Measurements from ENCODE around the gene FSTL3.

The FSTL3 gene

DNA sequence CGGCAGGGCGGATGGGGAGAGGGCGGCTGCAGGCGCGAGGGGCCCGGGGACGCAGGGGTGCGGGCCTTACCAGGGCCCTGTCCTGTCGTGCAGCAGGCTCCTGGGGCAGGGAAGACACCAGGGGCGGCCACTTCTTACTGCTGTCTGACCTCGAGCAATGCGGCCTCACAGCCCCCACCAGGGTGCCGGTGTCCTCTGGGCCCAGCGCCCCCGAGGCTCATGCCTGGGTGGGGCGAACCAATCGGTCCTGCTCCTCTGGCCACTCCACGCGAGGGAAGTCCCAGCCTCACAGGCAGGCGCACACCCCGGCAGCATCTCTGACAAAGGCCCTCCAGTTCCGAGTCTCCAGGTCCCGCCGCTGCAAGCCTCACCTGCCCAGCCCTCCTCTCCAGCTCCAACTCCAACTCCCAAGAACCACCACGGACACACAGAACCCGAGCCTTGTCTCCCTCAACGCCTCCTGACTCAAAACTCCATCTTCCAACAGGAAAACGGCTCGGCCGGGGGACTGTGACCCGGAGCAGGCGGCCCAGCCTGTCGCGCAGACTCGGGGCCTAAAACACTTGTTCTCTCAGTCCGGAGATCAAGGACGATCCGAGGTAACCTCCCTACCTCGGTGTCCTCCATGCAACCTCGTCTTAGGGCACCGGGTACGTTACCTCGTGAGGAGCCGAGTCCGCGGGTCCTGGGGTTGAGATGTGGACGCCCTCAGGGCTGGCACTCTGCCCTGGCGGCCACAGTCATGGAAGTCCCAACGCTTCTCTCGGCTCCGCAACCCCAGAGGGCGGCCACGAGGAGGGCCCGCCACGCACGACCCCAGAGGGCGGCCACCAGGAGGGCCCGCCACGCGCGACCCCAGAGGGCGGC is 30.0 kb upstream of the FSTL3 start:
- DNase-seq (ENCODE audit: low spot score) = no peak

DNA sequence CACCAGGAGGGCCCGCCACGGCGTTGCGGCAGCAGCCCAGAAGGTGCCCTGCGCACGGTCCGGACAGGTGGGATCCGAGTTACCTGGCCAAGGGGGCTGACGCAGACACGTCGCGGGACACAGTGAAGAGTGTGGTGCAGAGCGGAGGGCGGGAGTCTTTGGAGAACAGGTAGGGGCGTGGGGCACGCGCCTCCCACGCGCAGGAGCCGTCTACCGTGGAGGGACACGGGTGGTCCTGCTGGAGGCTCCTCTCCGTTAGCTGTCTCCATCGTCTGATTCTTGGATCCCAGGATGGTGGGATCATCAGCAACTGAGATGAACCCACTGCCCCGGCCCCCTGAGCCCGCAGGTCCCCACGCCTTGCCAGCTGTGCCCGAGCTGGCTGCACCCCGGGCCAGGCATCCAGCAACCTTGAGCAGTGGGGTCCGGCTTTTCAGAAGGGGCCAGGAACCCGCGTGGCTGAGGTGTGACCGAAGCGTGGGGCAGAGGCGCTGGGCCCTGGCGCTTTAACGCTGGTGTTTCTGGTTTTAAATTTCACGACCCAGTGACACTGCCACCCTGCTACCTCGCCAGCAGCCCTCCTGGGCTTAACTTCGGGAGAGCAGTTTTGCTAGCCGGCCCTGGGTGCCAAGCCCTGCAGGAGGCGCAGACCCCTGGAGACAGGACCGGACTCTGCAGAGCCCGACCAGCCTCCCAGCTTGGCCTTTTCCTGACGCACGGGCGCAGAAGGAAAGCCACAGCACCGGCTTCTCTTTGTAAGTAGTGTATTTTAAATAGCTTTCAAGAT is 29.2 kb upstream of the FSTL3 start:
- no peak for DNase-seq (ENCODE audit: low spot score)

DNA sequence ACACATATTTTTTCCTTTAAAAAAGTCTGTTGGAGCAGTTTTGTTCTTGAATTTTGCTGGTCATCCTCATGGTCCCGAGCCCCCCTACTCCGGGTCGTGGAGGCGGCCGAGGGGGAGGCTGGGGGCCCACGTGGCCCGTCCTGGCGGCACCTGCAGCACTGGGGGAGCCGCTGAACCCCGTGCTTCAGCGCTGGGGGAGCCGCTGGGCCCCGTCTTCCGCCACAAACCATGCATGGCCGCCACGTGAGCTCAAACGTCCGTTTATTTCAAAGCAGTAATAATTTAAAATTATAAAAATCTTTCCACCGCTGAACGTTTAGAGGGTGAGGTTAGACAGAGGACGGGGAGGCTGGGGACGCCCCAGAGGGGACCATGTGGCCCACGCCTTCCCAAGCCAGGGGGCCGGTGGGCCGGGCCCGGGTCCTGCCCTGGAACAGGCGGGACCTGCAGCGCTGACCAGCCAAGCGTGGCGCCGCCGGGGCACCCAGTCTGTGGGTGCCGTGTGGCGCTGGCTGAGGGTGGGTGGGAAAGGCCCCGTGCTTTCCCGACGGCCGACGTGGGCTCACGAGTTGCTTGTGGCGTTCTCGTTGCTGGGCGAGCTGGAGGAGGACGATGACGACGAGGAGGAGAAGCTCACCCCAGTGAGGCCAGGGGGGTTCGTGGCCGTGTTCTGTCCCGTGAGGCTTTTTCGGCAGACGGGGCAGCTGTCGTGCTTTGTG is 28.5 kb upstream of the FSTL3 start:
- no peak for DNase-seq (ENCODE audit: low spot score)

DNA sequence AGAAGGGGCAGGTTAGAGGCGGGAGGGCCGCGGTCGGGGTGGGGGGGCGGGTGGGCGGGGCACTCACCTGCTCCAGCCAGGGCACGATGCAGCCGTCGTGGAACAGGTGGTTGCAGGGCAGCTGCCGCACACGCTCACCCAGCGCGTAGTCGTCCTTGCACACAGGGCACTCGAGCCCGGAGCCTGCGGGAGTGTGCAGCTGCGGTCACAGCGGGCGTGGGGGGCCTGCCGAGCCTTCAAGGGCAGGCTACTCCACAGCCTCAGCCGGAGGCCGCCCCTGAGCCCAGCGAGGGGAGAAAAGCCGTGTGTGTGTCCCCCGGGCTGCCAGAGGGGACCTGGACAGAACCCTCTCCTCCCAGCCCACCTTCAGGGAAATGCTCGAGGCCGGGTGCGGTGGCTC is 27.9 kb upstream of the FSTL3 start:
- DNase-seq (ENCODE audit: low spot score) = no peak

DNA sequence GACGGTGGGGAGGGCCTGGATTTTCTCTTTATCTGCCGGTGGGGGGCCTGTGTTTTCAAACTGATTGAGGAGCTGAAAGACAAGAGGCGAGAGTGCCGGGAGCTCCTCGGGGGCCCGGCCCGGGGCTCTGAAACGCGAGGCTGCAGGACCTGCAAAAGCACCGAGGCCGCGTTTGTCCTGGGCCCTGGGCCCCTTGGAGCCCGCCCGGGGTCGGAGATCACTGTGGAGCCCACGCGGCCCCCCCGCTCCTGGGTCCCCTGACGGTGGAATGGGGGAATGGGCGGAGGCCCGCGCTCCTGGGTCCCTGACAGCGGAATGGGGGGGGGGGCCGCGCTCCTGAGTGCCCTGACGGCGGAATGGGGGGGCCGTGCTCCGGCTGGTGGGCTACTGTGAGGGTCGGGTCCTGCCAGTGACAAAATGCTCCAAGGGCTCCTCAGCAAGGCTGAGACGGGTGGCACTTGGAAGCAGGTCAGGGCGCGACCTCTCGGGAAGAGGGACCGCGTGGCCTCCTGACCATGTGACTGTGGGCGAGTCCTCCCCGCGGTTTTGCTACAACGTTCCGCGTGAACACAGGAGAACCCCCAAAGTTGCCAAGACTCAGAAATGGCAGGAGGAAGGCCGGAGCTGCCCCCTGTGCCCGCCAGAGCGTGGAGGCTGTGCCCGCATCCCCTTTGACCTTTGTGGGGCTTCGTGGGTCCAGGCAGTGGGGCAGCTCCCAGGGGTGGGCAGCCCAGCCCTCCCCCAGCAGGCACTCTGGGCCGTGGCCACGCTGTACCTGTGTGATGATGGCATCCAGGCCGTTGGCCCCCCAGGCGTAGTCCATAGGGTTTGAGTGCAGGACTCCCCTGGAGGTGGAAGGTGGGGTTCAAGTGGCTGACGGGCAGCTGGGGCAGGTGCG is 27.0 kb upstream of the FSTL3 start:
- DNase-seq (ENCODE audit: low spot score) = no peak

DNA sequence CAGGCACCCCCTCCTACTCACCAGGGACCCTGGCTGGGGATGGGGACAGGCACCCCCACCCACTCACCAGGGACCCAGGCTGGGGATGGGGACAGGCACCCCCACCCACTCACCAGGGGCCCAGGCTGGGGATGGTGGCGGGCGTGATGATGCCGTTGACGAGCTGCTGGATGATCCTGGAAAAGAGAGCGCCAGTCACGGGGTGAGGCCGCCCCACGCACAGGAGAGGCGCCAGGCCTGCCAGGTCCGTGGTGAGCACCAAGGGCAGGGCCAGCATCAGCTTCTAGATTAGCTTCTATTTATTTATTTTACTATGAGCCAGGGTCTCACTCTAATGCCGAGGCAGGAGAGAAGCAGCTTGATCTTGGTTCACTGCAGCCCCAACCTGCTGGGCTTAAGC is 26.1 kb upstream of the FSTL3 start:
- no peak for DNase-seq (ENCODE audit: low spot score)

DNA sequence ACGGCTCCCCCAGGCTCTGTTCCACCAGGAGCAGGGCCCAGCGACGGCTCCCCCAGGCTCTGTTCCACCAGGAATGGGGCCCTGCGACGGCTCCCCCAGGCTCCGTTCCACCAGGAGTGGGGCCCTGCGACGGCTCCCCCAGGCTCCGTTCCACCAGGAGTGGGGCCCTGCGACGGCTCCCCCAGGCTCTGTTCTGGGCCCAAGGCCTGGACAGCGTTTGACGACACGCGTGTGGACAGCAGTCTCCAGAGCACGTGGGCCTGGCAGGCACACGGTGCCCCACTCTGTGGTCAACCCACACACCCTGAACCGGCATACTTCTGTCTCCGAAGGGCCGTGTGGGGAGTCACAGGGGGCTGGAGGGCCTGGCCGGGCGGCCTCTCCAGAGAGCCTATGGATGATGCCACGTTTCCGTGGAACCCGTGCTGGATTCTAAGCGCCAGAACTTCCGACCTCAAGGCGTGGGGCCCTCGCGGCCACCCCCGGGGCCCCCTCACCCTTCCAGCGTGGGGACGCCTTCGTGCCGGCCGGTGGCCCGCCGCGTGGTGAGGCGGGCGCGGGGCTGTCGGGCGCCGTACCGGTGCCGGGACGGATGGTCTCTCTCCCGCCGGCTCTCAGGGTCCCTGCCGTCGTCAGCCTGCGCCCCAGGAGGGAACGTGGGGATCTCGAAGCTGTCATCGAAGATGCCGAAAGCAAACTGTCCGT is 24.9 kb upstream of the FSTL3 start:
- DNase-seq (ENCODE audit: low spot score) = no peak

DNA sequence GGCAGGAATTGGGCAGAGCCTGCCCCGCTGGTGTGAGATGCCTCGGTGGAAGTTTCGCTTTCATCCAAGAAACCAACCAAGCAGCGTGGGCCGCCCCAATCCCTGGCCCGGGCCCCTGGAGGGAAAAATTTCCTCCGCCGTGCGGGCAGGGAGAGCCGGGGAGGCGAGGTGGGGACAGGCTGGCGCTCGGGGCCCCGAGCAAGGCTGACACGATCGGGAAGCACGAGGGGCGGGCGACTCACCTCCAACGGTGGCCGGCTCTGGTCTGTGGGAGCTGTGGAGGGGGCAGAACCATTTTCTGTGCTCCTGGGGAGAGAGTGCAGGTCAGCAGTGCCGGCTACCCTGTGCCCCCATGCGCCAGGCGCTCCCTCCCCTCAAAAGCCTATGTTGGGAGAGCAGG is 24.2 kb upstream of the FSTL3 start:
- DNase-seq (ENCODE audit: low spot score) = no peak

DNA sequence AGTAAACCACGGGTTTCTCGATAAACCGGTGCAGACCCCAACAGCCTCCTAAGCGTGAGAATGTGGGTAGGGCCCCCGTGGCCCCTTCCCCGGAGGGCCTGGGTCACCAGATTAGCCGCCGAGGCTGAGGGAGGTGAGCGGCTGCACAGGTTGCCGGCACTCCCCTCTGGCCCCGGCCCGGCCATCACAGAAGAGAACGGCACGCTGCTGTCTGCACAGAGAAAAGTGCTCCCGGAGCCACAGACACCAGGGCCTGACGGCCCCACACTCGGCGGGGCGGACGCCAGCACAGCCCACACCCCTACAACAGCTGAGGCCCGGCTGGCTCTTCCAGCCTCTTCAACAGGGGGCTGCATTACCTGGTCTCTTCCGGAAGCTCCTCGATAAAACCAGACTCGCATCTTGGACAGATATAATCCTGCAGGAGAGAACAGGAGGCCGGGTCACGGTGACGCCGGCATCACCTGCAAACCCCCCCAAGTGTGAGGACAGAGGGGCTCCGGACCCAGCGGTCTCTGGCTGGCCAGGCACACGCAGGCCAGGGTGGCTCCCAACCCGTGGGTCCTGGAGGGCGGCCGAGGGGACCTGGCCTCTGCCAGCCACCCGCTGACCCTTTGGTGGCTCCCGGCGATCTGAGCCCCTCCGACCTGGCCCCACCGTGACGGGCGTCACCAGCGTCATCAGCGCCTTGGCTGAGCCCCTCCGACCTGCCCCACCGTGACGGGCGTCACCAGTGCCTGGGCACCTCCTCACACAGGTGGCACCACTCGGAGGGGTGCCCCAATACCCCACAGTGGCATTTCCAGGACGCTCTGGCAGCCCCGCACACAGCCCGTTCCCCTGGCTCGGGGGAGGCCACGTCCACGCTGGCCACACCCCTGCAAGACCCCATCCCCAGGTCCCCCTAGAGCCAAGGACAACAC is 23.5 kb upstream of the FSTL3 start:
- no peak for DNase-seq (ENCODE audit: low spot score)

DNA sequence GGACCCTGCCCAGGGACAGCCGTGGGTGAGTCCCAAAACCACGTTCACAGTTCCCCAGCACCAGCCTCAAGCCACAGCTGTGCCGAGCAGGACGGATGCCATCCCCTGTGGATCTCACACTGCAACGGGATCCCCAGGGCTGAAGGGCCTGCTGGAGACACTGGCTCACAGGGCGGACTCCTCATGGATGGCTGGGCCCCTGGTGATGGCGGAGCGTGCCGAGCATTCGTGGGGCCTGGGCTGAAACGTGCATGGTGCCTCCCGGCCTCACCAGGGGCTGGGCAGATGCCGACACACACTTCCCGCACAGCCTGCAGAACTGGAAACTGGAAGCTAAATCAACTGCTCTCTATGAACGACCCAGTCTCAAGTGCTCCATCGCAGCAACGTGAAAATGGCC is 22.8 kb upstream of the FSTL3 start:
- DNase-seq (ENCODE audit: low spot score) = no peak

DNA sequence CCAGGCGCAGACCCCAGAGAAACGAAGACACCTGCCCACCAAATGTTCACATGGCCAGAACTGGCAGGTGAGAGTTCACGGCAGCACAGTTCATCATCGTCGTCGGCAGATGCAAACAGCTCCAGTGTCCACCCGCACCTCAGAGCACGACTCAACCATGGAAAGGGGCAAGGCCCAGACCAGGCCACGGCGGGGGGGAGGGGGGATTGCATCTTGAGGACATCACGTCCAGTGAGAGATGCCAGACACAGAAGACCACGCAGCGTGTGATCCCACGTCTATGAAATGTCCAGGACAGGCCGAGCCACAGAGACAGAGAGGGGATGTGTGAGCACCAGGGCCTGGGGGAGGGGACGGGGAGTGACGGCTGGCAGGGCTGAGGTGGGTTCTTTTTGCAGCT is 20.5 kb upstream of the FSTL3 start:
- no peak for DNase-seq (ENCODE audit: low spot score)

DNA sequence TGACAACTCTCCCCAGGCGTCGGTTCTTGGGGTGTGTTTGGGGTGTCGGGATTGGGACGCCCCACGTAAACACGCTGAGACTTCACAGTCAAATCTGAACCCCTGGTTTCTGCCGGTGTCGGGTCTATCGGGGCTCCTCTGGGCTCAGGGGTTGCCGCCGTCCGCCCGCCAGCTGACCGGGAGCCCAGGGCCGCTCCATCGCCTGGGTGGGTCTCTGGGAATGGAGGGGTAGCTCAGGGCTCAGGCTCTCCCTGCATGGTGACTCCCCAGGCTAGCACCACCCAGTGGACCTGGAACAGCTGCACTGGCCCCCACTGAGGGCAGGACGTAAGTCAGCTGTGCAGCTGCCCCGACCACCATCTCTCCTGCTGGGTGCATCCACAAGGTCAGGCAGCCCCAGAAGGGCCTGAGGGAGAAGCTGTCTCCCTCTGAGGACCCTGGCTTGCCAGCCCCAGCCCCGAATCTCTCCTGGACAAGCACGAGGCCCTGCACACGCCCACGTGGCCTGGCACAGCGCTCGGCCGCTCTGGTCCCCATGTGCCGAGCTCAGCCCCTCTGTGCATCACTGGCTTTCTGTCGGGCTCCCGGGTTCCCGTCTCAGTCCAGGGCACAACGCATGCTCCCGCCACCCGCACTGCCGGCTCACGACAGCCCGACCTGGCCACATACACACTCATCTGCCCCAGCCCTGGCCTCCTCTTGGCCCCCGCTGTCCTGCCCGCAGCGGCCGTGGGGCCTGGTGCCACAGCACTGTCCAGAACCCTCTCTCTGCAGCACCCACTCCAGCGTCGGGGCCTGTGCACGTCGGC is 19.2 kb upstream of the FSTL3 start:
- DNase-seq (ENCODE audit: low spot score) = no peak

DNA sequence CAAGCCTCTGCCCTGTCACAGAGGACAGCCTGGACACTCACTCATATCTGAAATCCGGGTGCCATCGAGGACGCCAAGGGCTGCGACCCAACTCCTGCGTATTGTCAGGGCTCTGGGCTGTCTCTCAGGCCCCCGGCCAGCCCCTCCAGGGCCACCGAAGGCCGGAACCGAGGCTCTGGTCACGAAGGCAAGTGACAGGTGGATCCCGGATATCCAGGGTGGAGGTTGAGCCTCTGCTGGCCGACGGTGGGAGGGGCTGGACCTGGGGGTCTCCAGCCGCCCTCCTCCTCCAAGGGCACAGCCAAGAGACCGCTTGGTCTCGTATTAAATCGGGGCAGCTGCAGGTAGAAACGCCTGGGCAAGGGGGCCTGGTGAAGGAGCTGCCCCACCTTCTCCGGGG is 18.6 kb upstream of the FSTL3 start:
- DNase-seq (ENCODE audit: low spot score) = no peak

DNA sequence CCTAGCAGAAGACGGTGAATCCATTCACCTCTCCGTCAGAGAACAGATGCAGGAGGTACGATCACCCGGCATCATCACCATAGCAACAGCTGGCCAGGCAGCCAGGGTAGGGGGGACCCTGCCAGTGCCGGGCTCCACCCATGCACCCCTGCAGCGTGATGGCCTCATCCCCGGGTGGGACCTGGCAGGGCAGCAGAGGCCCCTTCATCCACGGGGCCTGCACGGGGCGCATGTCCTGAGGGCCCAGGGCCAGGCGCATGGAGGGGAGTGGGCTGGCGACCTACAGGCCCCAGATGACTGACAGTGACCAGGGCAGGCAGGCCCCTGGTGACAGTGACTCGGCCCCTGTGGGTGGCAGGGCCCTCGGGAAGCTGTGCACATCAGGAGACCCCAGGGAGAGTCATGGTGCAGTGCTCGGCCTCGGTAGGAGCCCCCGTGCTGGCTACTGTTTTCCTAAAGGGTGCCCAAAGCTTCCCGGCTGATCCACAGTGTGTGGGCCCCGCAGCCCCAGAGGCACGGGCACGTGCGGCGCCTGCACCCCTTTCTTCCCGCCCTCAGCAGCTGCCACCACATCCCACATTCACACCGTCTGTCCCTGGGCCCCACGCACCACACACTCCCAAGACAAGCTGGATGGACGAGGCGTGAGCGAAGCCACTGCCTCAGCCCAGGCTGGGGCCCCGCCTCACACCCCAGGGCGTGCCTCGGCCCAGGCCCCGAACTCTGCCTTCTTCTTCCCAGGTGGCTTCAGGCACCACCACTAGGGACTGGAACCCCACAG is 17.9 kb upstream of the FSTL3 start:
- DNase-seq (ENCODE audit: low spot score) = no peak

DNA sequence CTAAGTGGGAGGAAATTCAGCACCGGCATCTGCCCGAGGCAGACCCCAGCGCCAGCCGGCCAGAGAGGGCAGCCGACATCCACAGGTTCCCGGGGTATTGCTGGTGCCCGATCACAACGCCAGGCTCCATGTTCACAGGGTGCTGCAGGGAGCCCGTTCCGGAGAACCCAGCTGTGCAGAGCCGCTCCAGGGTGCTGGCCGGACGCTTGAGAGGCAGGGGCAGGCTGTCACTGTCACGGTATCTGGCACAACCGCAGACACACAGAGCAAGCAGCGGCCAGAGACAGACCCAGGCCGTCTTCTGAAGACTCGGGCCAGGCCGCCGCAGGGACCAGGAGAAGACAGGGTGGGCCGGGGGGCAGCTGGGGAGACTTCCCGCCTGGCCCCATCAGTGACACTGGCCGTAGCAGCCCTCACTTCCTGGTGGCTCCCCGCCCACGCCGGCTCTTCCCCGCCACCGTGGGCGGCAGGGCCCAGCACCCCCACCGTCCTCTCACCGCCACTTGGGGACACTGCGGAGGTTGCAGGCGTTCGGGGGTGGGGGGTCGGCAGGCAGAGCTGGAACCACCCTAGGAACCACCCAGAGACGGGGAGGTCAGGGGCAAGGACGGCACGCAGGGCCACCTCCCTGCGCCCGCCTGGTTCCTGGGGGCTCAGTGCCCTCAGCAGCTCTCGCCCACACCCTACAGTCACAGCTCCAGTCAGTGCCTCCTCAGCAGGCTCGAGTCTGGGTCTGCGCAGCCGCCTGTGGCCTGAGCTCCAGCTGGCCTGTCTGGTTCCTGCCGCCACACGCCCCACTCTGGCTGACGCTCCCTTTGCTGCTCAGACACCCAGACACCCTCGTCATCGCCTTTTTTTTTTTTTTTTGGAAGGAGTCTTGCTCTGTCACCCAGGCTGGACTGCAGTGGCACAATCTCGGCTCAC is 17.0 kb upstream of the FSTL3 start:
- peak; percentile 61 for DNase-seq (ENCODE audit: low spot score)

DNA sequence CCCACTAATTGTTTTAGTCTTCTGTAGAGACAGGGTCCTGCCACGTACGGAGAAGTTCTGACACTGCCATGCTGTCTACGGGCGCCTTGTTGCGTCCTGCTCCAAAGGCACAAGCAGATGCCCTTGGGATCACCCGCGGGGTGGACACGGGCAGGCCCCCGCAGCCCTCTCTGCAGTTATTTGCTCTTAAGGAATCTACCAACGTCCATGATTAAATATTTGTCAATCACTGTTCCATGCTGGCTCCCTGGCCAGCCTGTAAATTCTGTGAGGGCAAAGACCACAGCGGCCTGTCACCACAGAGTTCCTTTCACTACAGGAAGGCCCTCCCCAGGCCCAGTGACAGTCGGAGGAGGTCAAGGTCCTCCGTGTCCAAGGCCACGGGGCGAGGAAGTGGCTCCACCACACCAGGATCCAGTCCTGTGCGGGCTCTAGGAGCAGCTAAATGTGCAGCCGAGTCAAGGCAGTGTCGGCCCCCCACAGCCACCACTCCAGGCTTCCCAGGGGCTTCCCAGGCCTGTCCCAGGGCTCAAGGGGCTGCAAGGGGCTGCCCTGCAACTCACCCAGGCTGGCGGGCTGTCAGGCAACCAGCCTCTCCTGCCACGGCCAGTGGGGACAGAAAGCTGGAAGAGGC is 15.3 kb upstream of the FSTL3 start:
- no peak for DNase-seq (ENCODE audit: low spot score)
